ENCODE measurements around the gene IGF2BP3. TPM values are rescaled to one million over a fixed set of nuclear protein-coding genes. Genes with fewer than 3 reads are reported as not detected.
A peak's percentile ranks its signal among the peaks of the same experiment; 100 is the strongest.

The IGF2BP3 gene
- total RNA-seq, 2 experiments from 2014 or later, result 0.37 to 0.94 TPM

- POLR2A ChIA-PET, result no interaction called here
- Mint-ChIP-seq H3K4me1 (peaks cover 33% of the 10 kb centered on the region), H3K27me3 (peaks cover 5% of the 10 kb centered on the region), H3K36me3 (no peaks in the 10 kb centered on the region), H3K4me3 (peak overlapping the region; percentile 41), H3K27ac (peak overlapping the region; percentile 14), H3K9me3 (peaks cover 3% of the 10 kb centered on the region)
- DNase-seq (no peak), ATAC-seq (ENCODE audit: low read depth) (peak; percentile 73)
Measured at GRCh38 chr7:23373151-23374004, 96.9 kb downstream of the IGF2BP3 start.

GRCh38 chr7:23372611-23373010 lies 97.7 kb downstream of the IGF2BP3 start:
- no peak overlapping the region for H3K4me3 Mint-ChIP-seq
- ATAC-seq (ENCODE audit: low read depth) (no peak), DNase-seq (no peak)
- no peak overlapping the region for H3K27ac Mint-ChIP-seq
- peaks cover 3% of the 10 kb centered on the region for H3K9me3 Mint-ChIP-seq
- peaks cover 5% of the 10 kb centered on the region for H3K27me3 Mint-ChIP-seq
- no peaks in the 10 kb centered on the region for H3K36me3 Mint-ChIP-seq
- peaks cover 39% of the 10 kb centered on the region for H3K4me1 Mint-ChIP-seq
- POLR2A ChIA-PET, result no interaction called here

- peaks cover 2% of the 10 kb centered on the region for H3K36me3 Mint-ChIP-seq
- H3K4me1 Mint-ChIP-seq, result peaks cover 37% of the 10 kb centered on the region
- peaks cover 3% of the 10 kb centered on the region for H3K9me3 Mint-ChIP-seq
- ATAC-seq (ENCODE audit: low read depth) (no peak), DNase-seq (no peak)
- POLR2A ChIA-PET, result no interaction called here
- no peak overlapping the region for H3K4me3 Mint-ChIP-seq
- H3K27me3 Mint-ChIP-seq, result peaks cover 5% of the 10 kb centered on the region
- H3K27ac Mint-ChIP-seq, result no peak overlapping the region
Measured at GRCh38 chr7:23371654-23372053, 98.6 kb downstream of the IGF2BP3 start.

GRCh38 chr7:23369695-23370404 lies 100.4 kb downstream of the IGF2BP3 start:
- peaks cover 5% of the 10 kb centered on the region for H3K27me3 Mint-ChIP-seq

GRCh38 chr7:23369100-23369499 lies 101.2 kb downstream of the IGF2BP3 start:
- ATAC-seq (ENCODE audit: low read depth) (no peak), DNase-seq (no peak)
- Mint-ChIP-seq H3K9me3 (peaks cover 2% of the 10 kb centered on the region), H3K27ac (no peak overlapping the region), H3K4me3 (no peak overlapping the region), H3K4me1 (peaks cover 37% of the 10 kb centered on the region), H3K27me3 (peaks cover 5% of the 10 kb centered on the region), H3K36me3 (peaks cover 2% of the 10 kb centered on the region)
- POLR2A ChIA-PET, result no interaction called here

More at GRCh38 chr7:23369695-23370404, 100.4 kb downstream of the IGF2BP3 start:
- no peak for ATAC-seq (ENCODE audit: low read depth)
- Mint-ChIP-seq H3K4me3 (no peak overlapping the region), H3K9me3 (peaks cover 2% of the 10 kb centered on the region), H3K4me1 (peaks cover 37% of the 10 kb centered on the region), H3K27ac (no peak overlapping the region), H3K36me3 (peaks cover 2% of the 10 kb centered on the region)
- DNase-seq, result no peak
- POLR2A ChIA-PET, result no interaction called here

- Mint-ChIP-seq H3K4me3 (no peak overlapping the region), H3K4me1 (peaks cover 8% of the 10 kb centered on the region), H3K27me3 (peaks cover 26% of the 10 kb centered on the region), H3K9me3 (no peaks in the 10 kb centered on the region), H3K36me3 (no peaks in the 10 kb centered on the region), H3K27ac (no peak overlapping the region)
- no peak for ATAC-seq (ENCODE audit: low read depth)
- no peak for DNase-seq
- POLR2A ChIA-PET, result interaction anchor here (0.5 to 0.9 kb wide), 2 partner anchors 171 to 181 kb away, joined by 3 to 5 read pairs; no protein-coding TSS in a partner anchor
Measured at GRCh38 chr7:23358152-23358674, 112.1 kb downstream of the IGF2BP3 start.

- POLR2A ChIA-PET, result interaction anchor here (0.5 to 0.9 kb wide), 2 partner anchors 172 to 182 kb away, joined by 3 to 5 read pairs; no protein-coding TSS in a partner anchor
- no peak overlapping the region for H3K4me3 Mint-ChIP-seq
- no peak for DNase-seq
- no peak overlapping the region for H3K27ac Mint-ChIP-seq
- no peaks in the 10 kb centered on the region for H3K36me3 Mint-ChIP-seq
- peaks cover 29% of the 10 kb centered on the region for H3K27me3 Mint-ChIP-seq
- peaks cover 8% of the 10 kb centered on the region for H3K4me1 Mint-ChIP-seq
- no peaks in the 10 kb centered on the region for H3K9me3 Mint-ChIP-seq
- ATAC-seq (ENCODE audit: low read depth), result peak; percentile 51
Measured at GRCh38 chr7:23357190-23358093, 112.8 kb downstream of the IGF2BP3 start.

- Mint-ChIP-seq H3K27ac (no peak overlapping the region), H3K9me3 (no peaks in the 10 kb centered on the region), H3K27me3 (peaks cover 29% of the 10 kb centered on the region), H3K4me3 (peak overlapping the region; percentile 10), H3K36me3 (no peaks in the 10 kb centered on the region), H3K4me1 (peaks cover 8% of the 10 kb centered on the region)
- ATAC-seq (ENCODE audit: low read depth), result peak; percentile 84
- no peak for DNase-seq
- POLR2A ChIA-PET, result no interaction called here
Measured at GRCh38 chr7:23356726-23357125, 113.6 kb downstream of the IGF2BP3 start.

GRCh38 chr7:23356168-23356567 lies 114.1 kb downstream of the IGF2BP3 start:
- Mint-ChIP-seq H3K36me3 (no peaks in the 10 kb centered on the region), H3K27ac (no peak overlapping the region), H3K4me1 (peaks cover 8% of the 10 kb centered on the region), H3K4me3 (no peak overlapping the region), H3K27me3 (peaks cover 29% of the 10 kb centered on the region), H3K9me3 (no peaks in the 10 kb centered on the region)
- POLR2A ChIA-PET, result interaction anchor here (0.7 kb wide), 1 partner anchor 83 kb away, joined by 3 read pairs; no protein-coding TSS in a partner anchor
- DNase-seq (no peak), ATAC-seq (ENCODE audit: low read depth) (no peak)

GRCh38 chr7:23353172-23353571 lies 117.1 kb downstream of the IGF2BP3 start:
- DNase-seq (no peak), ATAC-seq (ENCODE audit: low read depth) (no peak)
- no peaks in the 10 kb centered on the region for H3K36me3 Mint-ChIP-seq
- peaks cover 19% of the 10 kb centered on the region for H3K27me3 Mint-ChIP-seq
- POLR2A ChIA-PET, result no interaction called here
- no peak overlapping the region for H3K4me3 Mint-ChIP-seq
- no peaks in the 10 kb centered on the region for H3K9me3 Mint-ChIP-seq
- H3K27ac Mint-ChIP-seq, result no peak overlapping the region
- H3K4me1 Mint-ChIP-seq, result peaks cover 8% of the 10 kb centered on the region

GRCh38 chr7:23350466-23350865 lies 119.8 kb downstream of the IGF2BP3 start:
- ATAC-seq (ENCODE audit: low read depth), result no peak
- no peak overlapping the region for H3K27ac Mint-ChIP-seq
- DNase-seq, result no peak
- POLR2A ChIA-PET, result interaction anchor here (0.5 to 0.9 kb wide), 2 partner anchors 146 to 368 kb away, joined by 3 read pairs; no protein-coding TSS in a partner anchor
- H3K4me1 Mint-ChIP-seq, result peaks cover 20% of the 10 kb centered on the region
- peaks cover 1% of the 10 kb centered on the region for H3K36me3 Mint-ChIP-seq
- no peak overlapping the region for H3K4me3 Mint-ChIP-seq
- H3K9me3 Mint-ChIP-seq, result no peaks in the 10 kb centered on the region
- H3K27me3 Mint-ChIP-seq, result peaks cover 14% of the 10 kb centered on the region

- DNase-seq, result no peak
- ATAC-seq (ENCODE audit: low read depth), result no peak
- Mint-ChIP-seq H3K9me3 (no peaks in the 10 kb centered on the region), H3K27me3 (peaks cover 10% of the 10 kb centered on the region), H3K4me1 (peaks cover 24% of the 10 kb centered on the region), H3K4me3 (no peak overlapping the region), H3K27ac (no peak overlapping the region), H3K36me3 (peaks cover 1% of the 10 kb centered on the region)
- POLR2A ChIA-PET, result interaction anchor here (0.5 to 0.9 kb wide), 2 partner anchors 147 to 367 kb away, joined by 3 read pairs; no protein-coding TSS in a partner anchor
Measured at GRCh38 chr7:23349484-23350157, 120.7 kb downstream of the IGF2BP3 start.

All from activated naive CD8-positive, alpha-beta T cell treated with anti-CD3 and anti-CD28 coated beads, Interleukin-2, amount 10 ng/mL, durations not matched to agents 7 days and 5 days (primary cell).